Large intestine (tissue), 3 donors: ENCODE results near the gene FBXO34. TPM values are rescaled to one million over a fixed set of nuclear protein-coding genes. Genes with fewer than 3 reads are reported as not detected.
A peak's percentile ranks its signal among the peaks of the same experiment; 100 is the strongest.
"Not testable (repeated sequence)": the region's sequence is repeated elsewhere in the genome, so short reads cannot be mapped to it uniquely, and the experiment has no call there.

Experiments
- DNase-seq, 2 donors: peaks; one replicate each; pipeline versions ENCODE4 v3.0.0 to v3.0.0-alpha.2; 2013
- H3K27ac ChIP-seq: one replicate; pipeline ENCODE4 v1.5.1; 2013; ENCODE audit warnings: low read length
- H3K27me3 ChIP-seq: 2 replicates; pipeline ENCODE4 v1.6.1; 2013; ENCODE audit warnings: low read length; ENCODE audit not compliant: control insufficient read depth, insufficient read depth
- H3K36me3 ChIP-seq: 2 replicates; pipeline ENCODE4 v1.6.1; 2013; ENCODE audit warnings: low read length; ENCODE audit not compliant: control insufficient read depth, insufficient read depth
- H3K4me1 ChIP-seq: one replicate; pipeline ENCODE4 v1.6.1; 2013; ENCODE audit warnings: low read length; ENCODE audit not compliant: control insufficient read depth, insufficient read depth
- H3K4me3 ChIP-seq: one replicate; pipeline ENCODE4 v1.5.1; 2013; ENCODE audit warnings: low read length
- H3K9me3 ChIP-seq: one replicate; pipeline ENCODE4 v1.6.1; 2013; ENCODE audit warnings: mild to moderate bottlenecking, low read depth, low read length, moderate library complexity; ENCODE audit not compliant: control insufficient read depth
- WGBS: methylation state at CpG from one replicate; pipeline ENCODE4 v1.1.5; 2013; ENCODE audit warnings: low lambda C conversion rate; ENCODE audit not compliant: insufficient coverage; 5-methylcytosine and 5-hydroxymethylcytosine counted together
- polyA plus RNA-seq: library from polyadenylated mRNA; unstranded; fragments of 120-200 nt; gene quantifications from one replicate; pipeline ENCODE4 v1.2.1, GENCODE V29; 2013

Gene FBXO34
- polyA plus RNA-seq, 1 donor: 25.5 TPM

DNA sequence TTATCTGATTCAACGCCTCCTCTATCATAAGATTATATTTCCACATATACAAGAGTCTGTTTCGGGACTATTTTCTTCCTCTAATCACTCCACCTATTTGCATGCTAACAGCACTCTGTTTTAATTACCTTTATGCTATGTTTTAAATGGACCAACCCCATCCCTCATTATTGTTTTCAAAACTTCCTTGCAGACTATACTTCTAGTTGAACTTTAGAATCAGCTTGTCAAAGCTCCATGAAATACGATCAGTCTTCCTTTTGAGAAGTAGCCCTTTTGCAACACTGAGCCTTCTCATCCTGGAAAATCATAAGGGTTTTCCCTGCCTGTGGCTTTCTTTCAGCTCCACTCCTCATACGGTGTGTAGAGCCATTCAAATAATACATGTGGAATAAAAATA, 103.5 kb downstream of the FBXO34 start:
- H3K27me3 ChIP-seq: no peaks in the 10 kb centered on the region
- H3K9me3 ChIP-seq: no peaks in the 10 kb centered on the region
- no peak for DNase-seq
- H3K36me3 ChIP-seq: peaks cover 45% of the 10 kb centered on the region
- H3K4me1 ChIP-seq: no peaks in the 10 kb centered on the region
- no peak overlapping the region for H3K4me3 ChIP-seq
- 100% methylated on average over 1 of the region's 4 CpGs for WGBS
- no peak overlapping the region for H3K27ac ChIP-seq

DNA sequence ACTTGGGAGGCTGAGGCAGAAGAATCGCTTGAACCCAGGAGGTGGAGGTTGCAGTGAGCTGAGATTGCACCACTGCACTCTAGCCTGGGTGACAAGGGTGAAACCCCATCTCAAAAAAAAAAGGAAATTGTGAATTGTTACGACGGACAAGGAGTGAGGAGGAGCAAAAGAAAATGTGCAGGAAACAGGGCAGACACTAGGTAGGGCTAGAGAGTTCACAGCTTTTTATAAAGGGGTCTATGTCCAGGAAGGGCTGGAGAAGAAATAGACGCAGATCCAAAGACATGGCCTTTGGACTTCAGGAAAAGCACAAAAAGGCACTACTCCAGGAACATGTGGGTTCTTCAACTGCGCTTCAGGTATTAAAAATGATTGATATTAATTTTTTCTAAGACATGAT, 106.0 kb downstream of the FBXO34 start:
- H3K4me3 ChIP-seq: no peak overlapping the region
- no peak for DNase-seq
- H3K36me3 ChIP-seq: peaks cover 53% of the 10 kb centered on the region
- no peaks in the 10 kb centered on the region for H3K4me1 ChIP-seq
- no peaks in the 10 kb centered on the region for H3K27me3 ChIP-seq
- 100% methylated on average over 2 of the region's 5 CpGs for WGBS
- H3K27ac ChIP-seq: no peak overlapping the region
- no peaks in the 10 kb centered on the region for H3K9me3 ChIP-seq

DNA sequence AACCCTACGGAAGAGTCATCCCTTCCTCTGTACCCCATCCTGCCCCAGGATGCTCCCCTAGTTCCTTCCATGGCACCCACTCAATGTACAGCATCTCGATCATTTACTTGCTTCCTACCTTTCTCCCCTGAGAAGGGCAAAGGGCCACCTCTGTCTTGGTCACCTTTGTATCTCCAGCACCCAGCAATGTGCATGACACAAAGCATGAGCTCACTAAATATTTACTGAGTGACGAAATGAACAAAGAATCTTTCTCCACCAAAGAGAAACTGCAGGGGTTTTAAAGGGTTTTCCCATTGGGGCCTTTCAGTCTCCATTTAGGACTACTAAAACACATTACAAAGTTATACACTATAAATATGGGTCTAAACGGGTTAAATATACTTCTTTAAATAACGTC, 109.8 kb downstream of the FBXO34 start:
- DNase-seq: no peak
- Histone ChIP-seq H3K4me1 (no peaks in the 10 kb centered on the region), H3K9me3 (no peaks in the 10 kb centered on the region), H3K36me3 (peaks cover 60% of the 10 kb centered on the region), H3K27me3 (no peaks in the 10 kb centered on the region), H3K27ac (no peak overlapping the region), H3K4me3 (no peak overlapping the region)
- 81% methylated on average over 3 of the region's 5 CpGs for WGBS

DNA sequence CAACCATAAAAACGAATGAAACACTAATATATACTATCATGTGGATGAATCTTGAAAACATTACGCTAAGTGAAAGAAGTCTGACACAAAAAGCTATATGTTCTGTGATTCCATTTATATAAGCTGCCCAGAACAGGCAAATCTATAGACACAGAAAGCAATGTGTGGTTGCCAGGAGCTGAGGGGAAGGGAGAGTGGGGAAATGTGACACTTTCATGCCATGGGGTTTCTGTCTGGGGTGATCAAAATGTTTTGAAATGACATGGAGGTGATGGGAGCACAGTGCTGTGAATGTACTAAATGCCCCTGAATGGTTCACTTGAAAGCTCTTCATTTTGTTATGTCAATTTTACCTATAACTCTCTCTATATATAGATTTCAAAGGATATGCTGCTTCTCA, 110.3 kb downstream of the FBXO34 start:
- Histone ChIP-seq H3K27me3 (no peaks in the 10 kb centered on the region), H3K4me1 (no peaks in the 10 kb centered on the region), H3K4me3 (no peak overlapping the region), H3K9me3 (no peaks in the 10 kb centered on the region), H3K27ac (no peak overlapping the region), H3K36me3 (peaks cover 55% of the 10 kb centered on the region)
- no peak for DNase-seq
- WGBS: no CpG with 5 or more reads among the region's 2 CpGs

GRCh38 chr14:55382483-55382882, 111.3 kb downstream of the FBXO34 start:
- 100% methylated on average over 2 of the region's 4 CpGs for WGBS

DNA sequence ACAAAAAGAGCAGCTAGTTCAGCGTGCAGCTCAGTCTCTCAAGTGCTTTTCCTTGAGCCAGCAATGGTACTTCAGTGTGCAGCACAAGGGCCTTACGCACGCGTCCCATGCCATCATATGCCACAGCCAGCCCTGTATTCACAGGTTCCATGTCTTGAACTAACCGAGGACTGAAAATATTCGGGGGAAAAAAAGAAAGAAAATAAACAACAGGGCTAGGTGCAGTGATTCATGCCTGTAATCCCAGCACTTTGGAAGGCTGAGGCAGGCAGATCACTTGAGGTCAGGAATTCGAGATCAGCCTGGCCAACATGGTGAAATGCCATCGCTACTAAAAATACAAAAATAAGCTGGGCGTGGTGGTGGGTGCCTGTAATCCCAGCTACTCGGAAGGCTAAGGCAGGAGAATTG, 111.8 kb downstream of the FBXO34 start:
- not testable (repeated sequence) for H3K27ac ChIP-seq
- WGBS: no CpG with 5 or more reads among the region's 10 CpGs

More at GRCh38 chr14:55382483-55382882, 111.3 kb downstream of the FBXO34 start:
- no peak overlapping the region for H3K4me3 ChIP-seq
- H3K4me1 ChIP-seq: no peaks in the 10 kb centered on the region
- H3K9me3 ChIP-seq: no peaks in the 10 kb centered on the region
- H3K27me3 ChIP-seq: no peaks in the 10 kb centered on the region
- peaks cover 53% of the 10 kb centered on the region for H3K36me3 ChIP-seq
- no peak overlapping the region for H3K27ac ChIP-seq
- no peak for DNase-seq

DNA sequence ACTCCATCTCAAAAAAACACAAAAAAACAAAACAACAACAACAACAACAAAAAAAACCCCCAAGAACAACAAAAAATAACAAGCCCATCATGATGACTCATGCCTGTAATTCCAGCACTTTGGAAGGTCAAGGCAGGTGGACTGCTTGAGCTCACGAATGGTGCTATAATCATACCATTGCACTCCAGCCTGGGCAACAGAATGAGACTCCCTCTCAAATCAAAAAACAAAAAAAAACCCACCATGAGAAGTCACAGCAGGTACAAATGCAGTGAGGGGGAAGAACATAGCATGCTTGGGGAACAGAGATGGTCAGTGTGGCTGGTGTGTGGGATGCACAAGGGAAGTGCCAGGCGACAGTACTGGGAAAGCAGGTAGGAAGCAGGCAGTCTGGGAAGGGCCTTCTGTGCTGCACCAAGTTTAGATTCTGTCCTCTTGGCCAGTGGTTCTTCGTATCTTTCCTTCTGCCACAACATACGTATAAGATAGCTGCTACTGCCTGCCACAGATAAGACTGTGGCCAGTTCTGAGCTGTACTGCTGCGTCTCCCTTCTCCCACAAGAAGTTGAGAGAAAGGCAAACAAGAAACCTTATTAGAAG, 112.4 kb downstream of the FBXO34 start:
- Histone ChIP-seq H3K36me3 (peaks cover 52% of the 10 kb centered on the region), H3K27ac (no peak overlapping the region), H3K4me3 (no peak overlapping the region), H3K27me3 (no peaks in the 10 kb centered on the region), H3K4me1 (no peaks in the 10 kb centered on the region), H3K9me3 (no peaks in the 10 kb centered on the region)
- DNase-seq: no peak
- WGBS: no CpG with 5 or more reads among the region's 5 CpGs

More for the DNA sequence above, 111.8 kb downstream of the FBXO34 start:
- DNase-seq, H3K4me1 ChIP-seq, H3K27me3 ChIP-seq, H3K9me3 ChIP-seq, H3K4me3 ChIP-seq: not testable (repeated sequence)
- peaks cover 53% of the 10 kb centered on the region for H3K36me3 ChIP-seq

DNA sequence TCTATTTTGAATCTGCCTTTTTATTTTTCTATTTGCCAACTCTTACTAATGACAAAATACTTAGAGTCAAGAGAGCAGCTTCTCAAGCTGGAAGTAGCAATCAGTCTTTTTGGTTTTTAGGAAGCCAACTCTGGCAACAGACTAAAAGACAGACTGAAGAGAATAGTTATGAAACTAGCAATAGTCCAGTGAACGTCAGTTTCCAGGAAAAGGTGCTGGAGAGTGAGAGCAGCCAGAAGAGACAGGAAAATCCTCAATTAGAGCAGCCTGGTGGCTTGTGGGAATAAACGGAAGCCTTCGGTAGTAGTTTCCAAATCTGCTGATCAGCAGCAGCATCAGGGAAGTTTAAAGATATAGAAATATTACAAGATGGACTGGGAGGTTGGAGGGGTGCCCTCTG, 113.3 kb downstream of the FBXO34 start:
- no peak overlapping the region for H3K27ac ChIP-seq
- no CpG with 5 or more reads among the region's 3 CpGs for WGBS
- no peaks in the 10 kb centered on the region for H3K4me1 ChIP-seq

GRCh38 chr14:55386037-55386808, 115.0 kb downstream of the FBXO34 start:
- no peaks in the 10 kb centered on the region for H3K9me3 ChIP-seq
- WGBS: 88% methylated on average over 3 of the region's 6 CpGs
- H3K36me3 ChIP-seq: peaks cover 46% of the 10 kb centered on the region
- no peaks in the 10 kb centered on the region for H3K4me1 ChIP-seq
- no peak overlapping the region for H3K4me3 ChIP-seq
- H3K27ac ChIP-seq: peak overlapping the region; percentile 37
- H3K27me3 ChIP-seq: no peaks in the 10 kb centered on the region
- DNase-seq: peak in 1 of 2 donors; percentile 33

More for the DNA sequence above, 113.3 kb downstream of the FBXO34 start:
- Histone ChIP-seq H3K36me3 (peaks cover 51% of the 10 kb centered on the region), H3K9me3 (no peaks in the 10 kb centered on the region), H3K27me3 (no peaks in the 10 kb centered on the region), H3K4me3 (no peak overlapping the region)
- DNase-seq: no peak

DNA sequence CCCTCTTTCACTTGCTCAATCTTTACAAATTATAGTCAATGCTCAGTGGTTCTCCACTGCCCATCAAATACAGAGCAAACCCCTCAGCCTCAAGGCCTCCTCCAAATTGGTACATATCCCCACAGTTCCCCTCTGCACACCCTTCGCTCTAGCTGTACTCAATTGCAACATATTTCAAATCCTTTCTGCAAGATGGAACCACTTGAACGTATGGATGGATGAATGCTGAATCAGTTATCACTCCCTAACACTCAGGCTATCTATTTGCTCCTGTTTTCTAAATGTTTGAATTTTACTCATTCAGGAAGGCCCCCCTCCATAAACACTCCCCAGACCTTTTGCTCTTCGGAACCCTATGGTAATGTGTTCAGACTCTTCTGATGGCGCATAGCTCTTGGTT, 115.9 kb downstream of the FBXO34 start:
- H3K4me3 ChIP-seq: no peak overlapping the region
- WGBS: 100% methylated on average over 1 of the region's 4 CpGs
- no peak overlapping the region for H3K27ac ChIP-seq
- DNase-seq: no peak
- H3K36me3 ChIP-seq: peaks cover 41% of the 10 kb centered on the region
- H3K9me3 ChIP-seq: no peaks in the 10 kb centered on the region
- H3K27me3 ChIP-seq: no peaks in the 10 kb centered on the region
- no peaks in the 10 kb centered on the region for H3K4me1 ChIP-seq

- Histone ChIP-seq H3K27ac (no peak overlapping the region), H3K36me3 (peaks cover 37% of the 10 kb centered on the region), H3K27me3 (no peaks in the 10 kb centered on the region), H3K9me3 (no peaks in the 10 kb centered on the region), H3K4me1 (no peaks in the 10 kb centered on the region), H3K4me3 (no peak overlapping the region)
- DNase-seq: no peak
Observed at GRCh38 chr14:55388160-55388559, 116.9 kb downstream of the FBXO34 start.
